HepG2 (cell line): ENCODE results near the gene SYCE3. TPM values are rescaled to one million over a fixed set of nuclear protein-coding genes. Genes with fewer than 3 reads are reported as not detected.

Source experiments
- AHDC1 ChIP-seq: sonication (generic); formaldehyde crosslinking; IDR thresholded peaks from 2 replicates; pipeline ENCODE4 v1.5.1; 2020; ENCODE audit warnings: mild to moderate bottlenecking, missing genetic modification reagents, borderline replicate concordance
- ERF ChIP-seq: IDR thresholded peaks from 2 replicates; pipeline ENCODE4 v1.6.1; 2018; ENCODE audit warnings: missing biosample characterization, missing genetic modification reagents
- ETV5 ChIP-seq: IDR thresholded peaks from 2 replicates; pipeline ENCODE4 v1.6.1; 2018; ENCODE audit warnings: missing biosample characterization, missing genetic modification reagents, inconsistent platforms, borderline replicate concordance
- HMGXB3 ChIP-seq: sonication (generic); formaldehyde crosslinking; IDR thresholded peaks from 2 replicates; pipeline ENCODE4 v1.4.0; 2020; ENCODE audit warnings: missing genetic modification reagents, borderline replicate concordance
- KLF13 ChIP-seq: sonication (generic); formaldehyde crosslinking; IDR thresholded peaks from 2 replicates; pipeline ENCODE4 v1.4.0; 2020; ENCODE audit warnings: mild to moderate bottlenecking, missing genetic modification reagents
- NFKBIZ ChIP-seq: IDR thresholded peaks from 2 replicates; pipeline ENCODE4 v1.6.1; 2018; ENCODE audit warnings: missing genetic modification reagents, missing compliant biosample characterization
- NONO ChIP-seq, 2 experiments: fragments of 450-650 bp in 1 of 2; sonication (generic) in 1 of 2; formaldehyde crosslinking in 1 of 2; IDR thresholded peaks in 1 of 2; conservative IDR thresholded peaks in 1 of 2; 2 replicates each; pipeline versions ENCODE4 v1.6.1 to v1.8.0; 2017 to 2022; ENCODE audit warnings: mild to moderate bottlenecking in 1 of 2, missing genetic modification reagents in 1 of 2, moderate library complexity in 1 of 2
- SAP130 ChIP-seq: IDR thresholded peaks from 2 replicates; pipeline ENCODE4 v1.6.1; 2016; ENCODE audit warnings: low read depth
- TFDP2 ChIP-seq: sonication (generic); formaldehyde crosslinking; IDR thresholded peaks from 2 replicates; pipeline ENCODE4 v1.4.0; 2020; ENCODE audit warnings: missing genetic modification reagents
- ZNF460 ChIP-seq: sonication (generic); formaldehyde crosslinking; IDR thresholded peaks from 2 replicates; pipeline ENCODE4 v1.5.1; 2020; ENCODE audit warnings: missing genetic modification reagents, mild to moderate bottlenecking, borderline replicate concordance
- ZNF547 ChIP-seq: sonication (generic); formaldehyde crosslinking; IDR thresholded peaks from 2 replicates; pipeline ENCODE4 v1.5.1; 2020; ENCODE audit warnings: mild to moderate bottlenecking, missing genetic modification reagents
- ZNF878 ChIP-seq: sonication (generic); formaldehyde crosslinking; IDR thresholded peaks from 2 replicates; pipeline ENCODE4 v1.8.1; 2023; ENCODE audit warnings: mild to moderate bottlenecking, missing genetic modification reagents, moderate library complexity
- polyA plus RNA-seq, 8 experiments: library from polyadenylated mRNA; depleted of rRNA in 3 of 8; stranded (reverse) in 7 of 8; unstranded in 1 of 8; fragments of >200 nt; fragmentation: Illumina TruSeq in 4 of 8; extraction: Trizol in 4 of 8; gene quantifications; 2 replicates each; pipeline versions ENCODE4 v1.2.1 to v1.2.3, GENCODE V29; 2011 to 2016; ENCODE audit warnings: low read depth in 4 of 8, missing spikeins in 1 of 8, mixed read lengths in 1 of 8; ENCODE audit not compliant: insufficient read depth in 1 of 8
- total RNA-seq, 5 experiments: library from RNA; depleted of rRNA; stranded (reverse); fragments of >200 nt; fragmentation: Illumina TruSeq; extraction: Trizol; gene quantifications; 2 replicates each; pipeline ENCODE4 v1.2.3, GENCODE V29; 2016; ENCODE audit warnings: low read depth in 1 of 5
- TF ChIP-seq, protein P1 (sequence below): sonication (generic); formaldehyde crosslinking; conservative IDR thresholded peaks from 2 replicates; pipeline ENCODE4 v1.8.0; 2022; ENCODE audit warnings: mild to moderate bottlenecking, moderate library complexity, missing genetic modification reagents
- TF ChIP-seq, protein P2 (sequence below): sonication (generic); formaldehyde crosslinking; IDR thresholded peaks from 2 replicates; pipeline ENCODE4 v1.4.0; 2020; ENCODE audit warnings: missing genetic modification reagents
- TF ChIP-seq, protein P3 (sequence below): IDR thresholded peaks from 2 replicates; pipeline ENCODE4 v1.6.1; 2016; ENCODE audit warnings: low read depth

The SYCE3 gene
- total and polyA plus RNA-seq, 2 of the 13 experiments (the other 11 are each of a cell fraction or from before 2014, with no cell fraction given) = not detected

DNA sequence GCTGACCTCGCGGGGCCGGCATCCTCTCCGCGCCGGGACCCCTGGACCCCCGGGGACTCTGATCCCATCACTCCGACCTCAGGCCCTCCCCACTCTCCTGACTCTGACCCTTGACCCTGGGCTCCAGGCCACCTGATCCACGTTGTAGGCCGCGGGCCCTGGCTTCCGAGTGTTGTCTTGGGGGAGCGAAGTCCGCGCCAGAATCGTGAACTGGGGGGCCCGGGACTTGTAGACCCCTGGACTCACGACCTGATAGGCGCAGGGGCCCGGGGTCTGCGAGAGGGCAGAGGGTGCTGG lies 32.2 kb downstream of the SYCE3 start (continued):
- TF ChIP-seq HMGXB3 (CRISPR knock-in tag) = no peak
- TF ChIP-seq, protein P1, sequence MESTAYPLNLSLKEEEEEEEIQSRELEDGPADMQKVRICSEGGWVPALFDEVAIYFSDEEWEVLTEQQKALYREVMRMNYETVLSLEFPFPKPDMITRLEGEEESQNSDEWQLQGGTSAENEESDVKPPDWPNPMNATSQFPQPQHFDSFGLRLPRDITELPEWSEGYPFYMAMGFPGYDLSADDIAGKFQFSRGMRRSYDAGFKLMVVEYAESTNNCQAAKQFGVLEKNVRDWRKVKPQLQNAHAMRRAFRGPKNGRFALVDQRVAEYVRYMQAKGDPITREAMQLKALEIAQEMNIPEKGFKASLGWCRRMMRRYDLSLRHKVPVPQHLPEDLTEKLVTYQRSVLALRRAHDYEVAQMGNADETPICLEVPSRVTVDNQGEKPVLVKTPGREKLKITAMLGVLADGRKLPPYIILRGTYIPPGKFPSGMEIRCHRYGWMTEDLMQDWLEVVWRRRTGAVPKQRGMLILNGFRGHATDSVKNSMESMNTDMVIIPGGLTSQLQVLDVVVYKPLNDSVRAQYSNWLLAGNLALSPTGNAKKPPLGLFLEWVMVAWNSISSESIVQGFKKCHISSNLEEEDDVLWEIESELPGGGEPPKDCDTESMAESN = no peak
- 0 out of 2 replicates have a peak, but pooled peaks have one; percentile 12 for TF ChIP-seq NFKBIZ (CRISPR knock-in tag)
- TF ChIP-seq KLF13 (CRISPR knock-in tag) = no peak
- TF ChIP-seq NONO (IDR thresholded peaks at IDR 0.05) = no peak
- peak; percentile 98 for TF ChIP-seq NONO (CRISPR knock-in tag; conservative IDR thresholded peaks at IDR 0.05)
- TF ChIP-seq ETV5 (CRISPR knock-in tag) = no peak; the same call in 1 of the 2 replicates
- TF ChIP-seq ZNF460 = no peak
- TF ChIP-seq SAP130 (CRISPR knock-in tag) = no peak
- no peak for TF ChIP-seq ERF (CRISPR knock-in tag)
- TF ChIP-seq, protein P2, sequence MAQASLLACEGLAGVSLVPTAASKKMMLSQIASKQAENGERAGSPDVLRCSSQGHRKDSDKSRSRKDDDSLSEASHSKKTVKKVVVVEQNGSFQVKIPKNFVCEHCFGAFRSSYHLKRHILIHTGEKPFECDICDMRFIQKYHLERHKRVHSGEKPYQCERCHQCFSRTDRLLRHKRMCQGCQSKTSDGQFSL (CRISPR knock-in tag) = no peak
- no peak for TF ChIP-seq ZNF878
- no peak for TF ChIP-seq ZNF547
- TF ChIP-seq, protein P3, sequence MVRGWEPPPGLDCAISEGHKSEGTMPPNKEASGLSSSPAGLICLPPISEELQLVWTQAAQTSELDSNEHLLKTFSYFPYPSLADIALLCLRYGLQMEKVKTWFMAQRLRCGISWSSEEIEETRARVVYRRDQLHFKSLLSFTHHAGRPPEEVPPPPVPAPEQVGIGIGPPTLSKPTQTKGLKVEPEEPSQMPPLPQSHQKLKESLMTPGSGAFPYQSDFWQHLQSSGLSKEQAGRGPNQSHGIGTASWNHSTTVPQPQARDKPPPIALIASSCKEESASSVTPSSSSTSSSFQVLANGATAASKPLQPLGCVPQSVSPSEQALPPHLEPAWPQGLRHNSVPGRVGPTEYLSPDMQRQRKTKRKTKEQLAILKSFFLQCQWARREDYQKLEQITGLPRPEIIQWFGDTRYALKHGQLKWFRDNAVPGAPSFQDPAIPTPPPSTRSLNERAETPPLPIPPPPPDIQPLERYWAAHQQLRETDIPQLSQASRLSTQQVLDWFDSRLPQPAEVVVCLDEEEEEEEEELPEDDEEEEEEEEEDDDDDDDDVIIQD = no peak
- peak; percentile 43; the same call in 1 of the 2 replicates for TF ChIP-seq TFDP2 (CRISPR knock-in tag)
- TF ChIP-seq AHDC1 (CRISPR knock-in tag) = no peak
